DND-41 (cell line): ENCODE measurements around the gene OR56B4.

ENCODE experiments used
- CTCF ChIP-seq: IDR thresholded peaks from 2 replicates; pipeline ENCODE4 v1.5.1; 2012; ENCODE audit warnings: borderline replicate concordance, low read length, moderate library complexity, mild to moderate bottlenecking; ENCODE audit not compliant: poor library complexity, severe bottlenecking; ENCODE audit errors: extremely low read depth
- EZH2 ChIP-seq: IDR thresholded peaks from 3 replicates; pipeline ENCODE4 v1.6.1; 2012; ENCODE audit warnings: borderline replicate concordance, low read depth, mild to moderate bottlenecking, moderate library complexity, low read length, inconsistent platforms; ENCODE audit not compliant: severe bottlenecking

- TF ChIP-seq CTCF (no peak), EZH2 (no peak)
Measured at GRCh38 chr11:6079463-6079862, 28.0 kb upstream of the OR56B4 start.
